H9 (cell line): ENCODE measurements around the gene DICER1. TPM values are rescaled to one million over a fixed set of nuclear protein-coding genes. Genes with fewer than 3 reads are reported as not detected.

Experiments used
- DNase-seq: peaks from one replicate; pipeline ENCODE4 v3.0.0-alpha.2; 2017
- H2AFZ ChIP-seq: one replicate; pipeline ENCODE4 v1.6.1; 2013; ENCODE audit warnings: mild to moderate bottlenecking, low read length, control low read depth, moderate library complexity
- H2AK5ac ChIP-seq: 2 replicates; pipeline ENCODE4 v1.6.1; 2013; ENCODE audit warnings: low read length, control low read depth, mixed read lengths; ENCODE audit not compliant: insufficient read length
- H2BK120ac ChIP-seq: one replicate; pipeline ENCODE4 v1.6.1; 2013; ENCODE audit warnings: low read depth, mild to moderate bottlenecking, low read length, control low read depth, inconsistent platforms; ENCODE audit not compliant: poor library complexity, severe bottlenecking
- H2BK12ac ChIP-seq: 2 replicates; pipeline ENCODE4 v1.6.1; 2013; ENCODE audit warnings: low read length, control low read depth, mixed read lengths, low read depth; ENCODE audit not compliant: insufficient read length
- H2BK15ac ChIP-seq: 2 replicates; pipeline ENCODE4 v1.6.1; 2013; ENCODE audit warnings: low read depth, low read length, control low read depth
- H2BK20ac ChIP-seq: one replicate; pipeline ENCODE4 v1.6.1; 2013; ENCODE audit warnings: low read depth, mild to moderate bottlenecking, low read length, control low read depth, inconsistent platforms; ENCODE audit not compliant: poor library complexity, severe bottlenecking
- H2BK5ac ChIP-seq: 2 replicates; pipeline ENCODE4 v1.6.1; 2013; ENCODE audit warnings: low read length, control low read depth, mixed read lengths; ENCODE audit not compliant: insufficient read length
- H3K14ac ChIP-seq: 2 replicates; pipeline ENCODE4 v1.6.1; 2013; ENCODE audit warnings: low read length, control low read depth; ENCODE audit not compliant: insufficient read depth
- H3K18ac ChIP-seq: 2 replicates; pipeline ENCODE4 v1.6.1; 2013; ENCODE audit warnings: low read depth, mild to moderate bottlenecking, mixed read lengths, low read length, control low read depth; ENCODE audit not compliant: insufficient read length
- H3K23ac ChIP-seq: 2 replicates; pipeline ENCODE4 v1.6.1; 2013; ENCODE audit warnings: low read length, control low read depth, mixed read lengths, low read depth; ENCODE audit not compliant: insufficient read length
- H3K23me2 ChIP-seq: 2 replicates; pipeline ENCODE4 v1.6.1; 2013; ENCODE audit warnings: low read depth, mild to moderate bottlenecking, mixed read lengths, low read length, control low read depth; ENCODE audit not compliant: insufficient read length, poor library complexity, severe bottlenecking
- H3K27ac ChIP-seq: 2 replicates; pipeline ENCODE4 v1.5.1; 2013; ENCODE audit warnings: low read length, control low read depth, mixed read lengths, low read depth; ENCODE audit not compliant: insufficient read length
- H3K27me3 ChIP-seq: 2 replicates; pipeline ENCODE4 v1.6.1; 2013; ENCODE audit warnings: low read length, control low read depth, inconsistent platforms; ENCODE audit not compliant: insufficient read depth
- H3K4ac ChIP-seq: 2 replicates; pipeline ENCODE4 v1.6.1; 2013; ENCODE audit warnings: low read depth, mild to moderate bottlenecking, control low read depth, inconsistent platforms, low read length, moderate library complexity
- H3K4me1 ChIP-seq: 2 replicates; pipeline ENCODE4 v1.6.1; 2013; ENCODE audit warnings: low read length, control low read depth, inconsistent platforms; ENCODE audit not compliant: insufficient read depth
- H3K4me2 ChIP-seq: 2 replicates; pipeline ENCODE4 v1.6.1; 2013; ENCODE audit warnings: low read length, control low read depth, mixed read lengths; ENCODE audit not compliant: insufficient read length, insufficient read depth
- H3K56ac ChIP-seq: 2 replicates; pipeline ENCODE4 v1.6.1; 2013; ENCODE audit warnings: low read depth, mild to moderate bottlenecking, mixed read lengths, low read length, control low read depth; ENCODE audit not compliant: insufficient read length
- H3K79me1 ChIP-seq: 2 replicates; pipeline ENCODE4 v1.6.1; 2013; ENCODE audit warnings: low read depth, mild to moderate bottlenecking, moderate library complexity, low read length, control low read depth, inconsistent platforms; ENCODE audit not compliant: insufficient read depth, poor library complexity, severe bottlenecking
- H3K79me2 ChIP-seq: 2 replicates; pipeline ENCODE4 v1.6.1; 2013; ENCODE audit warnings: low read length, control low read depth, inconsistent platforms; ENCODE audit not compliant: insufficient read depth
- H3K9ac ChIP-seq: 2 replicates; pipeline ENCODE4 v1.6.1; 2013; ENCODE audit warnings: low read length, control low read depth, mixed read lengths; ENCODE audit not compliant: insufficient read length; ENCODE audit errors: extremely low read depth
- H3K9me3 ChIP-seq: one replicate; pipeline ENCODE4 v1.6.1; 2013; ENCODE audit warnings: low read depth, low read length, inconsistent platforms; ENCODE audit not compliant: control insufficient read depth
- H3T11ph ChIP-seq: one replicate; pipeline ENCODE4 v1.6.1; 2013; ENCODE audit warnings: mild to moderate bottlenecking, low read length, control low read depth, inconsistent platforms
- H4K20me1 ChIP-seq: one replicate; pipeline ENCODE4 v1.6.1; 2013; ENCODE audit not compliant: control insufficient read depth, insufficient read length, insufficient read depth
- H4K5ac ChIP-seq: 2 replicates; pipeline ENCODE4 v1.6.1; 2013; ENCODE audit warnings: low read depth, mild to moderate bottlenecking, mixed read lengths, low read length, control low read depth; ENCODE audit not compliant: insufficient read length
- H4K8ac ChIP-seq: replicated peaks from 2 replicates; pipeline ENCODE4 v1.6.1; 2013; ENCODE audit warnings: low read length, control low read depth, mixed read lengths, low read depth; ENCODE audit not compliant: insufficient read length
- H4K91ac ChIP-seq: 2 replicates; pipeline ENCODE4 v1.6.1; 2013; ENCODE audit warnings: low read depth, mild to moderate bottlenecking, moderate library complexity, mixed read lengths, low read length, control low read depth; ENCODE audit not compliant: insufficient read length
- H3K27ac Mint-ChIP-seq, 3 experiments: 2 replicates in 2 of 3; 3 replicates in 1 of 3; pipeline ENCODE4 v1.8.0; 2020 to 2021; ENCODE audit warnings: mixed read lengths in 3 of 3, mild to moderate bottlenecking in 1 of 3, moderate library complexity in 1 of 3
- H3K27me3 Mint-ChIP-seq: 2 replicates; pipeline ENCODE4 v1.8.0; 2021; ENCODE audit warnings: low read depth, mild to moderate bottlenecking, moderate library complexity, mixed read lengths
- H3K36me3 Mint-ChIP-seq, 3 experiments: 2 replicates in 2 of 3; 3 replicates in 1 of 3; pipeline ENCODE4 v1.8.0; 2020 to 2021; ENCODE audit warnings: low read depth in 3 of 3, mixed read lengths in 3 of 3; ENCODE audit not compliant: insufficient read depth in 1 of 3
- H3K4me1 Mint-ChIP-seq, 2 experiments: 2 replicates each; pipeline ENCODE4 v1.8.0; 2020; ENCODE audit warnings: mixed read lengths in 2 of 2
- H3K4me3 Mint-ChIP-seq, 2 experiments: 2 replicates in 1 of 2; 3 replicates in 1 of 2; pipeline ENCODE4 v1.8.0; 2020 to 2021; ENCODE audit warnings: mild to moderate bottlenecking in 2 of 2, mixed read lengths in 2 of 2, moderate library complexity in 1 of 2
- H3K9me3 Mint-ChIP-seq, 2 experiments: 2 replicates in 1 of 2; 3 replicates in 1 of 2; pipeline ENCODE4 v1.8.0; 2020; ENCODE audit warnings: mild to moderate bottlenecking in 2 of 2, mixed read lengths in 2 of 2, moderate library complexity in 1 of 2
- WGBS: extraction: QIAGEN DNeasy Blood & Tissue Kit; methylation state at CpG from one replicate; pipeline ENCODE4 v1.1.7; 2013; ENCODE audit warnings: missing lambda C conversion rate, low lambda C conversion rate, mixed read lengths; ENCODE audit not compliant: insufficient read length; ENCODE audit errors: extremely low coverage; 5-methylcytosine and 5-hydroxymethylcytosine counted together
- total RNA-seq: library from RNA; stranded (reverse); gene quantifications from 2 replicates; pipeline ENCODE4 v1.2.1, GENCODE V29; 2021
- TF ChIP-seq, protein P1 (sequence below): fragments of 200-600 bp; sonication (generic); conservative IDR thresholded peaks from 3 replicates; pipeline ENCODE4 v1.8.0; 2021; ENCODE audit warnings: antibody characterized with exemption, mild to moderate bottlenecking

The DICER1 gene
- total RNA-seq, 1 experiment from 2014 or later: 57.0 TPM

- Histone ChIP-seq H2BK120ac (no peak overlapping the region), H3K9ac (no peak overlapping the region), H3K18ac (no peak overlapping the region), H2BK20ac (no peak overlapping the region), H2BK15ac (no peak overlapping the region), H3K56ac (no peak overlapping the region), H2BK12ac (no peak overlapping the region), H4K8ac (no peak overlapping the region), H3K4ac (no peak overlapping the region), H4K91ac (no peak overlapping the region), H2BK5ac (no peak overlapping the region), H2AK5ac (no peak overlapping the region), H3K79me1 (peaks cover 4% of the 10 kb centered on the region), H3K23me2 (peaks cover 5% of the 10 kb centered on the region), H3K79me2 (peaks cover 33% of the 10 kb centered on the region; the same call in 1 of the 2 replicates), H3K4me1 (peaks cover 6% of the 10 kb centered on the region; the same call in 1 of the 2 replicates), H3T11ph (no peak overlapping the region), H3K27ac (no peak overlapping the region), H4K20me1 (no peaks in the 10 kb centered on the region), H4K5ac (no peak overlapping the region), H3K14ac (no peak overlapping the region), H3K23ac (no peak overlapping the region), H3K27me3 (no peaks in the 10 kb centered on the region), H3K4me2 (no peak overlapping the region), H2AFZ (no peak overlapping the region), H3K9me3 (no peaks in the 10 kb centered on the region)
- no peak for DNase-seq
- WGBS: no CpG with 5 or more reads among the region's 8 CpGs
- Mint-ChIP-seq H3K9me3 (0 out of 5 replicates have a peak, but pooled peaks cover 0 to 2% of the 10 kb centered on the region in 2 experiments), H3K36me3 (peaks cover 5 to 10% (median 6%) of the 10 kb centered on the region in 3 experiments), H3K4me3 (no peak overlapping the region), H3K27ac (no peak overlapping the region; a peak in 1 of 7 replicates), H3K27me3 (no peaks in the 10 kb centered on the region), H3K4me1 (peaks cover 56 to 64% of the 10 kb centered on the region in 2 experiments)
- TF ChIP-seq, protein P1, sequence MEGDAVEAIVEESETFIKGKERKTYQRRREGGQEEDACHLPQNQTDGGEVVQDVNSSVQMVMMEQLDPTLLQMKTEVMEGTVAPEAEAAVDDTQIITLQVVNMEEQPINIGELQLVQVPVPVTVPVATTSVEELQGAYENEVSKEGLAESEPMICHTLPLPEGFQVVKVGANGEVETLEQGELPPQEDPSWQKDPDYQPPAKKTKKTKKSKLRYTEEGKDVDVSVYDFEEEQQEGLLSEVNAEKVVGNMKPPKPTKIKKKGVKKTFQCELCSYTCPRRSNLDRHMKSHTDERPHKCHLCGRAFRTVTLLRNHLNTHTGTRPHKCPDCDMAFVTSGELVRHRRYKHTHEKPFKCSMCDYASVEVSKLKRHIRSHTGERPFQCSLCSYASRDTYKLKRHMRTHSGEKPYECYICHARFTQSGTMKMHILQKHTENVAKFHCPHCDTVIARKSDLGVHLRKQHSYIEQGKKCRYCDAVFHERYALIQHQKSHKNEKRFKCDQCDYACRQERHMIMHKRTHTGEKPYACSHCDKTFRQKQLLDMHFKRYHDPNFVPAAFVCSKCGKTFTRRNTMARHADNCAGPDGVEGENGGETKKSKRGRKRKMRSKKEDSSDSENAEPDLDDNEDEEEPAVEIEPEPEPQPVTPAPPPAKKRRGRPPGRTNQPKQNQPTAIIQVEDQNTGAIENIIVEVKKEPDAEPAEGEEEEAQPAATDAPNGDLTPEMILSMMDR: no peak
Measured at GRCh38 chr14:95151561-95151960, 5.8 kb downstream of the DICER1 start.
